GOT3 (cell line): ENCODE data around the gene SMNDC1.
"Not testable (repeated sequence)": the region's sequence is repeated elsewhere in the genome, so short reads cannot be mapped to it uniquely, and the experiment has no call there.

Experiments used
- DNase-seq: peaks from one replicate; lab custom pipeline; 2025; ENCODE audit warnings: mixed read lengths; lab: John Stamatoyannopoulos, UW

Gene SMNDC1

DNA sequence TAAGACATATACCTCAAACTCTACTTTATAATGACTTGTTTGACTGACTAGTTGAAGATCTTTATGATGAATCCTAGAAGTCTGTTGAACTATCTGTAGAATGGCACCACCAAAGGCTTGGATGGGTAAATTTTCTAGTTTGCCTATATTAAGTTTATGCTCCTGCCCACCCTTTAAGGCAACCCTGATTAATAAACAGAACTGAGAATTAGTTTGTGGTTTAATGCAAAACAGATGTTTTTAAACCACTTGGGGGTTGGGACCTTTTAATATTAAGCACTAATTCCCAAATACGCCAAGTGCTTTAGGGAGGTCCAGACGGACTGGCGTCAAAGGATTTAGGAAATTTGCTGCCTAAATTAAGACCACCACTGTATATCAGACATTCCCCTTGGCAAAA, 20.5 kb downstream of the SMNDC1 start:
- no peak for DNase-seq

DNA sequence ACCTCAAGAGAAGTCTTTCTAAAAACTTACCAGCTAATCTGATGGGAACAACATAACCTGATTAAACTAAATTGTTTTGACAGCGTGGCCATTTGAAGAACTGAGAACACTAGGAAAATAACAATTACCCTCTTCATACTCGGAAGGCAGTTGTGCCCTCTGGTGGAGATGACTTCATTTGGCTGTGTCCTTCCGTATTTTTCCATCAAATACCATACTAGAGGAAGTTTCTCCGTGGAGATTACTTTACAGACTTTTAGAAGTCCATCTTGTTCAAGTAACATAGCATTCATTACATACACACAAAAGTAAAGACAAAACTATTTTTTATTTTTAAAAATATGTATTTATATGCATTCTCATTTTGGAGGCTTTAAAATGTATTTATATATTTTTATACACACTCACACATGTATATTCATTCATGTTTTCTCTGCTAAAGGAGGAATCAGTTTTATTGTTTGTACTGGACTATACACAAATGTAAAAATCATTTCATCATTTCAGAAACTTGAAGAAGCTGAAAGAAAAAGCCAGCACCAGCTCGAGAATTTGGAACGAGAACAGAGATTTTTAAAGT, 25.2 kb downstream of the SMNDC1 start:
- DNase-seq: no peak

DNA sequence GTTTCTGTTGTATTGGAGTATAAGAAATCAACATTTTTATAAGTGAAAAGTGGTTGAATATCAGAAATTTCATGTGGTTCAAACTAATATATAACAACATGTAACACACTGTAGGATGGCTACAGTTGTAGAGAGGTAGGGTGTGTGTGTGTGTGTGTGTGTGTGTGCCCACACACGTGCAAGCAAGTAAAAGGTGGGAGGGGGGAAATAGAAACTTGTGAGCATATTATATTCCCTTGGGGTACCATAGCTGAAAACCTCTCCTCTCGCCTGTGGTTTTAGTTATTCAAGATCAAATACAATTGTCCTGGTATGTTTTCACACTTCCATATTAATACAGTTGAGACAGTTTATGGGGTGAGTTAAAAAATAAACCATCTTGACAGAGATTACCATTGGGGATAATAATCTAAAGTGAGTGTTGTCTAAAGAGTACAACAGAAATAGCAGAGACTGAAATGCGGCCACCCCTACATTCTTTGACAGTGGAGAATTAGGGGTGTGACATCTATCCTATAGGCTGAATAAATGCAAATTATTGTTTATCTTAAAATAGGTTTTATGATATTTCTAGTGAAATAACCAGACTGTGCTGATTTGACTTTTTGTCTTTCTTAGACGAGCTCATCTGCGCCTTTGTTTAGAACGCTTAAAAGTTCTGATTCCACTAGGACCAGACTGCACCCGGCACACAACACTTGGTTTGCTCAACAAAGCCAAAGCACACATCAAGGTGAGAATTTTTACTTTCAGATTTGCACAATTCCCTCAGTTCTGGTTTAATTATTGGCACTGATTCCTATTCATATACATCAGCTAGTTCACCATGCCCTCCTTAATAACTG, 25.9 kb downstream of the SMNDC1 start:
- no peak for DNase-seq

DNA sequence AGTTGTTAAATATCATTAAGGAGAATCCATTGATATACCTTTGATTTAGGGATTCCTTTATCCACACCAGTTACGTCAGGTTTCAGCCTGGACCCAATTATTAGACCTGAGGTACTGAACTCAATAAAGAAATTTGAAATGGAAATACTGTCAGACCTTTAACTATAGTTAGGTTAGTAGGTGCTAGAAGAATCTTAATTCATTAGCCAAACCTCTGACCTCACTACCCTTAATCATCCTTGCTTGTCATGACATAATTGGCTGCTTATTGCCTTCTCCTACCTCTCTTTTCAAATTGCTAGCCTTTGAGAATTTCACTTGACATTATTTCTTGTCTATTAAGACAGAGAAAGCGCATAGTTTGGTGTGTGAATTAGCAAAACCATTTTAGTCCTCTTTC, 27.1 kb downstream of the SMNDC1 start:
- no peak for DNase-seq

DNA sequence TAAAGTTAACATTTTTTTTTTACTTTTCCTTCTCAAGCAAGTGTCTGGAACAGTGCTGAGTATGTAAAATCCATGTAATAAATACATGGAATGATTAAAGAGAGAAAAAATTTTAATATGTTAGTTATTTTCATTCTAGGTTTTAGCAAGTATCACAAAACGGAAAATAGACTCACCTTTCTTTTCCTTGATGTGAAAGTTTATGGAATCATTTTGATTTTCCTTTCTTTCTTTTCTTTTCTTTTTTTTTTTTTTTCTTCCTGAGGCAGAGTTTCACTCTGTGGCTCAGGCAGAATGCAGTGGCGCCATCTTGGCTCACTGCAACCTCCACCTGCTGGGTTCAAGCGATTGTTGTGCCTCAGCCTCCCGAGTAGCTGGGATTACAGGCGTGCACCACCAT, 28.1 kb downstream of the SMNDC1 start:
- no peak for DNase-seq

DNA sequence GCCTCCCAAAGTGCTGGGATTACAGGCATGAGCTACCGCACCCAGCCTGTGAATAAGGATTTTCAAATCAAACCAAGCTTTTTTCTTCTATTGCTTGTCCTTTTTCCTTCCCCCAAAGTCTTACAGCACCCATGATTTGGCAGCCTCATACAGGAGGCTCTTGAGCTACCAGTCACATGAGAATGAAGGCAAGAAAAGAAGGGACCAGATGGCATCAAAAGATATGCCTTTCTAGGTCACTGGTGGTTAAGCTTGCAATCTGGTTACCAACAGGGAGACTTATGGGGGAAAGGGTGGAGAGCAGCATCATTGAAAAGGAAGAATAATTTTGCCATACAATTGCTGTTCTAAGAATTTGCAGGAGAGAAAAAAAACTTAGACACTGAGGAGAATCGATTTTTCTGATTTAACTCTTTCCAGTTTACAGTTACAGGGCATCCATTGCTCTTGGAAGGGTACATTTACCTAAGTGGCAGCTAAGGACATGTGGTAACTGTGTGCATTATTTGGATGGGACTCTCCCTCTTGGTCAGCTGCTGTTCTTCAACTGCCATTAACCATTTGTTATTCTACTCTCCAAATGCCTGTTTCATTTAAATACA, 29.5 kb downstream of the SMNDC1 start:
- DNase-seq: no peak

DNA sequence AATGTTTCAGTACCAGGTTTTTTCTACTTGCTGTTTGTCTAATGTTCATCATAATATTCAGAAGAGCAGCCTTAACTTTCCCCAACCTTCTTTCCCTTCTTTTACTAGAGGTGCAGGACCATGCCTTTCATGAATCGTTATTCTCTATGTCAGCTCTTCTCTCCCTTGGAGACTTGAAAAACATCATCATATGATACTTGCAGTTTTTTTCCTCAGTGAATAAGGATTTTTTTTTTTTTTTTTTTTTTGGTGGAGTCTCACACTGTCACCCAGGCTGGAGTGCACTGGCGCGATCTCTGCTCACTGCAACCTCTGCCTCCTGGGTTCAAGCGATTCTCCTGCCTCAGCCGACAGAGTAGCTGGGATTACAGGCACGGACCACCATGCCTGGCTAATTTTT, 30.1 kb downstream of the SMNDC1 start:
- no peak for DNase-seq

DNA sequence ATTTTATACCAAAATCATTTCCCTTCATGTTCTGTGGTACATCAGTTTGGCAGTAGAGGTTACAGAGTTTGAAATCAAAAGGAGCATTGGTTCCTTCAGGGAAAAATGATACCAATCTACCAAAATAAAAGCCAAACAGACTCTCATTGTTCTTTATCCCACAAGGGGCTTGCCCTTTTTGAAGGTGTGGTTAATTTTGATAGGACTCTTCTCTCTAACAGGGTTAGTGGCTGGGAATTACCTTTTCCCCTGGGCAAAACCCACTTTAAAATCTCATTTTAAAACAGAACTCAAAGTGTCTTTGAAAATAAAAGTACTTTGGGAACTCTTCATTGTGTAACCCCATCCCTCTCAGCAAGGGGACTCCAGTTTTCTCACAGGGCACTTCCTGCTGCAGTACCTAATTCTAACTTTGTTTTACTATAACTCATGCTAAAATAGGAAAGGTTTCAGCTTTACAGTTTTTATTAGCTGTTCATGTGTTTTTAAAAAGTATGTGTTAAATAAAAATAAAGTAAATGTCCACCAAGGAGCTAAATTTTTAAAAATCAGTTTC, 30.6 kb downstream of the SMNDC1 start:
- no peak for DNase-seq

DNA sequence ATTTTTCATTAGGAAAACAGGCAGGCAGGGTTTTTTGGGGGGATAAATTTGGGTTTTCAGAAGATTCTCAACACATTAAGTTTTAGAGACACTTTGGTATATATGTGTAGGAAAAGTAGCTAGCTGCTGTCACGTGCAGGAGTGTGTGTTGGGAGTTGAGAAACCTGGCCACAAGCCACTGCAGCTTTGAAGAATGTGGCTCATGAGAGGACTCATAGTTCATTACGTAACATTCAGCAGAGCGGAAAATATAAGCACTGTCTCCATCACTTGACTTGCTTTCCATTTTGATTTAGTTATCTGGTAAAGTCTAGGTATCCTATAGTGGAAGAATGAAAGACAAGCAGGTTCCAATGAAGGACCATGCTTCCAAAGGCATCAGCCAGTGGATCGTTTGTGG, 31.2 kb downstream of the SMNDC1 start:
- peak; percentile 1 for DNase-seq

DNA sequence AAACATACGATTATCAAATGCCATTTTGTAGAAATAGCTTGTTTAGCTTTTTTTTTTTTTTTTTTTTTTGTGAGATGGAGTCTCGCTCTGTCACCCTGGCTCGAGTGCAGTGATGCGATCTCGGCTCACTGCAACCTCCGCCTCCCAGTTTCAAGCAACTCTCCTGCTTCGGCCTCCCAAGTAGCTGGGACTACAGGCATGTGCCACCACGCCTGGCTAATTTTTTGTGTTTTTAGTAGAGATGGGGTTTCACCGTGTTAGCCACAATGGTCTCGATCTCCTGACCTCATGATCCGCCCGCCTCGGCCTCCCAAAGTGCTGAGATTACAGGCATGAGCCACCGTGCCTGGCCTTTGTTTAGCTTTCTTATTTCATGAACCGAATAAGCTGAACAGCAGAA, 31.7 kb downstream of the SMNDC1 start:
- DNase-seq: not testable (repeated sequence)

DNA sequence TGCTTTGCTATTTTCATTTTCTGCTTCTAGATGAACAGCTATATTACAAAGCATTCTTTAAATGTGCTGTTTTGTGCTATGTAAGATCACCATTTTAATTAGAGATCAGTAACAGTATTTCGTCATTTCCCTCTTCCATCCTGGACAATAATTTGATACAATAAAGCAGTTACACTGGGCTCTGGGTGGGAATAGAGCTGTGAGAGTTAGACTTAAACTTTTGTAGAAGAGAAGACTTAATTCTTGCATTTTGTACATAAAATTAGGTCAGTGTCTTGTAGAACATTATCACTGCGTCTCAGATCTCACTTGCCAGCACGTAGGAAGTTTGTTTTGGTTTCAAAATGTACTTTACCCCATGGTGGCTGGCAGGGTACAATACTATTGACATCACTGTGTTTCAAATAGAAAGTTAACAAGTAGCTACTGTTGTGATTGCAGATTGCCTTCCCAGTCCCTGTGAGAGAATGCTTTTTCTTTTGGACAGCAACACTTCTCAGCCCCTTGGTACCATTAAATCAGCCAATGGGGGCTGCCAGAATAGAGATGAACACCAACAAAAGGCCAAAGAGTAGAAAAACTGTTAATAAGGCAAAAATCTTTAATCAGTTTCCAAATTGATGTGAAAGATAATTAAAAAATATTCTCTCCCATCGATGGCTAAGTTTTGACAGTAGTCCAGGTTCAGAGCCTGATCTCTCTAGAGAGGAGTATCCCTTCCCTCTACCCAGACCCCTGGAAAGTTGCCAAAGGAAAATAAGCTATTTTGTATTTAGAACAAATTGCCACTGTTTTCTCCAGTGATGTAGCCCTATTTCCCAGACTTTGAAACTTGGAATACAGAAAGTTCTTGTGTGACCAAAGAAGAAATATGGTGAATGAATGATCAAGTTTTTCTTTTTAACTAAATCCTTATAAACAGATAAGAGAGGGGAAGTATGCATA, 35.1 kb downstream of the SMNDC1 start:
- no peak for DNase-seq

DNA sequence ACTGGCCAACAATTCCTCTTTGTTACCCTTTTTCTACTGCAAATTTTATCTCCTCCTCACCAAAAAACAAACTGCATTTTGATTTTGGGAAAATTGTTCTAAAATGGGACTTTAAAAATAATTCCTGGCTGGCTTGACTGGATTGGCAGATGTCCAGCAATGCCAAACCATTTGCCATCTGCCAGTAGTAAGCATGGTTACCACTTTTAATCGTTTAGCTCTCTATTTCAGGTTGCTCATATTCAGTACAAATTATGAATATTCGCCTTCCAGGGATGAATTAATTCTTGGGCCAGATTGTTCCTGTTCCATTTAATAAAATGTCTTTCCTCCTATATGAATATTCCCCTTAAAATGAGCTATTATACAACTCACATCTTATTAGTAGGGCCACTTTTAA, 35.7 kb downstream of the SMNDC1 start:
- no peak for DNase-seq

DNA sequence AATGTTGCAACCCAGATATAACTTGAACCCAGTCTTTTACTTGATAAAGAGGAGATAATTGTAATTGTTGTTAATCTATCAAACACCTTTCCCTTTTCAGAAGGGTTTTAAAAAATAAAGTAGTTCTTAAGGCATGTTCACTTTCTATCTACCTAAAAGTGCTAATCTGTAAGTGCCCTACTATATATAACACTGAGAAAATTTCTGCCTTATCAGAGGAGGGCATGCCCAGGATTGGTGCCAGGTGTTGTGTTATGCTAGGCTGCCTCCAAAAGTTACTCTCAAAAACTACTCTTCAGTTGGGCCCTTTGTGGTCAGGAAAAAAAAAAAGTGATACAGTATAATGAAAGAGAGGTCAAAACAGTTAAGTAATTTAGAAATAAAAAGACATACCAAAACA, 36.3 kb downstream of the SMNDC1 start:
- no peak for DNase-seq

DNA sequence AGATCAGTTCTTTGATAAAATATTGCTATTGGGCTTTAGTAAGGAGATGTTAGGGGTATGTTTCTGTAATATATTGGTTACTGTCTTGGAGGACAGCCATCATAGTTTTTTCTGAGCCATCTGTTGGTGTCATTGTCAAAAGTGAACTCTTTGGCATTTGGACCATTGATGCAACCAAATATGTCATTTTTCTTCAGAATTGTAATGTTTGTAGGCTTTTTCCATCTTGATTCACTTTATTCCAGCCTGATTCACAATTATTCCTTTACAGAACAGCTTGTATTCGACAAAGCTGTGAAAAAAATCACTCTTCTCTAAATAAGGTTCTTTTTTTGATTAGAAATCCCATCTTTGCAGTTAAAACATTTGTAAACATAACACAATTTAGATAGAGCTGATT, 37.4 kb downstream of the SMNDC1 start:
- no peak for DNase-seq

DNA sequence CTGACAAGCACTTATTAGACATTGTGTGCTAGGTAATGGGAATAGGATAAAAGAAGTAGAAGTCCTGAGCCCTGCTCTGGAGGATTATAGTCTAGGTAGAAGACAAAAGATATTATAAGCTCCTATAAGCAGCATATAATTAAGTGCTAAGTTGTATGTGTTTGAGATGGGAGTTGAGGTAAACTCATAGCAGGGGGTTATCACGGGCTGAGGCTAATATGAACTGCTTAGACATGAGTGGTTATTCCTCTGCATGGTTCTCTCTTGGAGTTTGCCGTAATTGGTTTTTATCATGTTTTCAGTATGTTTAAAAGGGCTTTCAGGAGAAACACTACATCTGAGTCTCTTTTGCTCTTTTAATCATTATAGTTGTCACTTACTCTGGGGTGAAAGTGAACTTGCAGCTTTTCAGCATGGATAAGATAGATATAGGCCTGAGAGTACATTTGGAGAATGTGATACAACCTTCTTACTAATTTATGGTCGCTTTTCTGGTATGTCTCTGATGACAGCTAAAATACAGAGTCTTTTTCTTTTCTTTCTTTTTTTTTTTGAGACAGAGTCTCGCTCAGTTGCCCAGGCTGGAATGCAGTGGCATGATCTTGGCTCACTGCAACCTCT, 39.0 kb downstream of the SMNDC1 start:
- no peak for DNase-seq

DNA sequence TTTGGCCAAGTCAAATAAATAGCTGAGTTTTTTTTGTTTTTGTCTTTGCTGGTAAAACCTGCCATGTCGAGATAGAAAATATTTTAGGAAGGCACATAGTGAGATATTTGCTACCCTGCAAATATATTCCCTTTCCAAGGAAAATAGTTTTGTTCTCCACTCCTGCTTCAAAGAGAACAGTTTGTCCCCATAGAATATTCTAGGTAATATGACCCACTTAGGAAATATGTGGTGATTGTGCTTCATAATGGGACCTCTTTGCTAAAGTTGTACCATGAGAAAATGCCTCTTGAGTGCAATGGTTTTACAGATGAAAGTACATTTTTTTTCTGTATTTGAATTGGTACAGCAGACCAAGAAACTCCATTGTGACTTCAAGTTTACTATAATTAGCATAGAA, 41.6 kb downstream of the SMNDC1 start:
- no peak for DNase-seq

DNA sequence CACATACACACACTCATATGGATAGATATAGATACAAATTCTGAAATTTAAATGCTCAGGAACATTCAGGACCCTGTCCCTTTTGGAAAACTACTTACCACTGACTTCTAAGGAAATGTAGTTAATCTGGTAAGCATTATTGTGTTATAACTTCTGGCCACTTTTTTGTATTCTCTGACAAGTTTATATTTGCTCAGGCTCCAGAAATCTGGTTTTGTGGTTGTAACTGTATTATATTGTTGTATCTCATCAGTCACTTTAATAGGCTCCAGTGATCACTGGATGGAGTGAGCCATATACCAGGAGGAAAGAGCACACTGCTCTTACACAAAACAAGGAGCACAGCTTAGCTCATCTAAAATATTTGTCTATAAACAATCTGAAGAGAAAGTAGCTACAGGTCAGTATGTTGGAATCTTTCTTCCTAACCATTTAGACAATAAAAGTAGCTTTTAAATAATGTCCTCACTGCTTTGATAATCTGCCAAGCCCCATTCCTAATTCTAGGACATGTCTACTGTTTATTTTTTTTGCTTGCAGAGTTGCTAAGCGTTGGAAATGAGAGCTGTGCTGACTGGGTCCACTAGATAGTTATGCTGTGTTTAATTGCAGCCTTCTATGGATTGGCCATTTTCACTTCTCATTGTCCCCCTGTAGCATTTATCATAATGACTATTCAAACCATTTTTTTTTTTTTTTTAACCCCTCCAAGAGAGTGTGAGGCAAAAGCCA, 43.8 kb downstream of the SMNDC1 start:
- DNase-seq: no peak

DNA sequence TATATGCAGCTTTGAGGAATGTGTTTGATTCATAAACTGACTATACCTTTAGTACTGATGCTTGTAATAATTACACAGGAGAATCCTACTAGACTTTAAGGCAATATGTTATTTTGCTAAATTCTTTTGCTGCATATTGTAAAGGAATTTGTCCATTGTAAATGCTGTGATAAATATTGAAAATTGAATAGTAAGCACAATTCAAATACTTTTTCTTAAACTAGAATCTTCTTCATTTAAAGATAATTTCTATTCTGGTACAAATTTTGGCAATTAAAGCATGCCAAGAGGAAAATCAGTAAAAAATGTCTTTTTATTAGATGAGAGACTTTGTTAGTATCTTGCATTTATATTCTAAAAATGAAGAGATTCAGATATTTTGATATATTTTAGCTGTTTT, 45.4 kb downstream of the SMNDC1 start:
- DNase-seq: no peak

DNA sequence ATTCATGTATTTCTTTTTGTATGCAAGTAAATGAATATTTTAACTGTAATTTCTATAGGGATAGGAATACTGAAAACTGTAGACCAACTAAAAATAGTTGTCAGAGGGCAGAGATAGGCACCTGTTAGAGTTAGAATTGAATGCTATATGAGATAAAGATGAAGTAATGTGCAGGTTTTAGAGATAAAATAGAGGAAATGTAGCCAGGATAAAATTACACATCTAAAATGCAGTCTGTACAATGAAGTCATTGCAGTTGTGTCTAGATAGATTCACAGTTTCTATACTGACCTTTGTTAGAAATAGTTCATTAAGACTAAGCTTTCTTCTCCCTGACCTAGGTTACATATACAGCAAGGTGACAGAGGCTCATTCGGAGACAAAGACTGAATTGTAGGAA, 46.2 kb downstream of the SMNDC1 start:
- no peak for DNase-seq

DNA sequence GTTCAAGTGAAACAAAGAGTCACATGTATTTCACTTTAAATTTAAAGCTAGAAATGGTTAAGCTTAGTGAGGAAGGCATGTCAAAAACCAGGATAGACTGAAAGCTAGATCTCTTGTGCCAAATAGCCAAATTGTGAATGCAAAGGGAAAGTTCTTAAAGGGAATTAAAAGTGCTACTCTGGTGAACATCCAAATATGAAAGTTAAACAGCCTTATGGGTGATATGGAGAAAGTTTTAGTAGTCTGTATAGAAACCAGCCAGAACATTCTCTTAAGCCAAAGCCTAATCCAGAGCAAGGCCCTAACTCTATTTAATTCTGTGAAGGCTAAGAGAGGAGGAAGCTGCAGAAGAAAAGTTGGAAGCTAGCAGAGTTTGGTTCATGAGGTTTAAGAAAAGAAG, 50.3 kb downstream of the SMNDC1 start:
- DNase-seq: no peak

DNA sequence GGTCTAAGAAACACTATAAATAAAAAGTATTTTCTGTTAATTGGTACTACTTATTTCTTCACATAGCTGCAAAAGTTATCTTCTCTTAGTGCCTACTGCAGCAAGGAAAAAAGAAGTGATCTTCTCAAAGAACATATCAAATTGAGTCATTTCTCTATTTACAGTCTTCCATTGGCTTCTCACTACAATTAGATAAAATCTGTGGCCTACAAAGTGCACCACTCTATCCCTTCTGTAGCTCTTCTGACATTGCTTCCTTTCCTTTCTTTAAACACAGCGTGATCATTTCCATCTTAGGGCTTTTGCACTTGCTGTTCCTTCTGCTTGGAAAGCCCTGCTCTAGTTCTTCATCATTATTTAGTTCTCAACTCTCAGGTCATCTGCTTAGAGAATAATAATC, 52.6 kb downstream of the SMNDC1 start:
- no peak for DNase-seq
